CD4-positive, alpha-beta T cell treated with Interleukin-1 beta for 1 hour (primary cell): ENCODE results near the gene DSG4.
"Not testable (repeated sequence)": the region's sequence is repeated elsewhere in the genome, so short reads cannot be mapped to it uniquely, and the experiment has no call there.

Source experiments
- DNase-seq, 2 donors: peaks; one replicate each; pipeline ENCODE4 v3.0.0-alpha.2; 2020 to 2022

DSG4 gene, protein sequence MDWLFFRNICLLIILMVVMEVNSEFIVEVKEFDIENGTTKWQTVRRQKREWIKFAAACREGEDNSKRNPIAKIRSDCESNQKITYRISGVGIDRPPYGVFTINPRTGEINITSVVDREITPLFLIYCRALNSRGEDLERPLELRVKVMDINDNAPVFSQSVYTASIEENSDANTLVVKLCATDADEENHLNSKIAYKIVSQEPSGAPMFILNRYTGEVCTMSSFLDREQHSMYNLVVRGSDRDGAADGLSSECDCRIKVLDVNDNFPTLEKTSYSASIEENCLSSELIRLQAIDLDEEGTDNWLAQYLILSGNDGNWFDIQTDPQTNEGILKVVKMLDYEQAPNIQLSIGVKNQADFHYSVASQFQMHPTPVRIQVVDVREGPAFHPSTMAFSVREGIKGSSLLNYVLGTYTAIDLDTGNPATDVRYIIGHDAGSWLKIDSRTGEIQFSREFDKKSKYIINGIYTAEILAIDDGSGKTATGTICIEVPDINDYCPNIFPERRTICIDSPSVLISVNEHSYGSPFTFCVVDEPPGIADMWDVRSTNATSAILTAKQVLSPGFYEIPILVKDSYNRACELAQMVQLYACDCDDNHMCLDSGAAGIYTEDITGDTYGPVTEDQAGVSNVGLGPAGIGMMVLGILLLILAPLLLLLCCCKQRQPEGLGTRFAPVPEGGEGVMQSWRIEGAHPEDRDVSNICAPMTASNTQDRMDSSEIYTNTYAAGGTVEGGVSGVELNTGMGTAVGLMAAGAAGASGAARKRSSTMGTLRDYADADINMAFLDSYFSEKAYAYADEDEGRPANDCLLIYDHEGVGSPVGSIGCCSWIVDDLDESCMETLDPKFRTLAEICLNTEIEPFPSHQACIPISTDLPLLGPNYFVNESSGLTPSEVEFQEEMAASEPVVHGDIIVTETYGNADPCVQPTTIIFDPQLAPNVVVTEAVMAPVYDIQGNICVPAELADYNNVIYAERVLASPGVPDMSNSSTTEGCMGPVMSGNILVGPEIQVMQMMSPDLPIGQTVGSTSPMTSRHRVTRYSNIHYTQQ

DNA sequence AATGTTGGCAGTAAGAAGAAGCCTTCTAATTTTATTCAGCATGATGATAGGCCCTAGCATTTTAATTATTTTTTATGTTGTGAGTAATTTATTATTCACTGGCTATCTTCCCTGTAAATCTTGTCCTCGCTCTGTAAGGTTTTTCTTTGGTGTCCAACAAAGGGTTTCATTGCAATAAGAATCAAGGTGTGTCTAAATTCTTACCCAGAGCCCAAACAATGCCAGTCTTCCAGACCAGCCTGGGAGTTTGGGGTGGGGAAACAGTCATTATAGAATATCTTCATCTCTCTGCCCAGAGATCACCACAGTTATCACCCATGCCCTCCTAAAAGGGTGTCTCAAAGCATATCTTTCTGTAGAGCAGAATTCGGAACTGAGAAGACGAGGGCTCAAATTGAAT lies at the start of gene DSG4:
Gene DSG4, plus strand, starts transcription at position 301 of the 400 bp plus-strand sequence. CDS start 135 bp downstream, outside the sequence.
- DNase-seq = no peak

DNA sequence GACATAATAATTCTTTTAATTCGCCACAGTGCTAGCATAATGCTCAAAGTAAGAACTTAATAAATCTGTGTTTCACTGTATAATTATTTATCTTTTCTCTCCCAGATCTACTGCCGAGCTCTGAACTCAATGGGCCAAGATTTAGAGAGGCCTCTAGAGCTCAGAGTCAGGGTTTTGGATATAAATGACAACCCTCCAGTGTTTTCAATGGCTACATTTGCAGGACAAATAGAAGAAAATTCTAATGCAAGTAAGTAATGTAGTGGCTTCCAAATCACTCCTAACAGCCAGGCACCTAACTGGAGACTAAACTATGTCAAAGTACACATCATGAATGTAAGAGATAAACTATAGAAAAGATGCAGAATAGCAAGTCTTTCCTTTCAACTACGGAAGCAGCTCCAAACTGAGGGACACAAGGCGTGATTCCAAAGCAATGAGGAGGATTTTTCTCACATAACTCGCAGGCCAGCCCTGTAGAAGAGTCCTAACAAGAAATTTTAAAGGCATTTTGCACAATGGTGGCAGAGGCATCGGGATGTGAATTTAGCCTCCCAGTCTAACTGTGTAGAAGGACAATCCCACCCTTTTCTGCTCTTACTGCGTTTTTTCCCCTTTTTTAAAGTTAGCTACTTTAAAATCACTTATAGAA lies 46.7 kb upstream of the DSG4 start:
- DNase-seq = no peak

DNA sequence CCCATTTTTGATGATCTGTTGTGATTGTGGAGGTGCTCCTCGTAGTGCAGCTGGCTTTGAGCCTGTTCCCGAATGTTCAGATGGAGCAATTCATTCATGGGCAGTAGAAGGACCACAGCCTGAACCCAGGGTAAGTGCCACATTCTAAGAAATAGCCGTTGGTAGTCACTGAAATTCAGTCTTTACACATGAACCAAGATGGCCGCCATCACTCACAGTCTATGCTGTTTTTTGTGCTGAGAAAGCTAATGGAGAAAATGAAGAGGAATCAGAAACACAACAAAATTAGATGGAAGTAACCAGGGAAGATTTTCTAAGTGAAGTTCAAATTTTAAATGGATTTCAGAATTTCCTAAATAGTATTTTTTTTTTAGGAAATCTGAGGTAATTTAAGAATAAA lies 33.1 kb upstream of the DSG4 start:
- DNase-seq = no peak

DNA sequence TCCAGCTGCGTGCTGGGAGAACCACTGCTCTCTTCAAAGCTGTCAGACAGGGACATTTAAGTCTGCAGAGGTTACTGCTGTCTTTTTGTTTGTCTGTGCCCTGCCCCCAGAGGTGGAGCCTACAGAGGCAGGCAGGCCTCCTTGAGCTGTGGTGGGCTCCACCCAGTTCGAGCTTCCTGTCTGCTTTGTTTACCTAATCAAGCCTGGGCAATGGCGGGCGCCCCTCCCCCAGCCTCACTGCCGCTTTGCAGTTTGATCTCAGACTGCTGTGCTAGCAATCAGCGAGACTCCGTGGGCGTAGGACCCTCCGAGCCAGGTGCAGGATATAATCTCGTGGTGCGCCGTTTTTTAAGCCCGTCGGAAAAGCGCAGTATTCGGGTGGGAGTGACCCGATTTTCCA lies 23.2 kb upstream of the DSG4 start:
- not testable (repeated sequence) for DNase-seq

DNA sequence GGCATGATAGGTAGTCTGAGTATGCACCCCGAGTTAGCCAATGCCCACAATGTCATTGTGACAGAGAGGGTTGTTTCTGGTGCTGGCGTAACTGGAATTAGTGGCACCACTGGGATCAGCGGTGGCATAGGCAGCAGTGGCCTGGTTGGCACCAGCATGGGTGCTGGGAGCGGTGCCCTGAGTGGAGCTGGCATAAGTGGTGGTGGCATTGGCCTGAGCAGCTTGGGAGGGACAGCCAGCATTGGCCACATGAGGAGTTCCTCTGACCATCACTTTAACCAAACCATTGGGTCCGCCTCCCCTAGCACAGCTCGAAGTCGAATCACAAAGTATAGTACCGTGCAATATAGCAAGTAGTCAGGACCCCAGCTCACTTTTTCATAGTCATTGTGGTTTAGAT lies 21.6 kb upstream of the DSG4 start:
- no peak for DNase-seq

DNA sequence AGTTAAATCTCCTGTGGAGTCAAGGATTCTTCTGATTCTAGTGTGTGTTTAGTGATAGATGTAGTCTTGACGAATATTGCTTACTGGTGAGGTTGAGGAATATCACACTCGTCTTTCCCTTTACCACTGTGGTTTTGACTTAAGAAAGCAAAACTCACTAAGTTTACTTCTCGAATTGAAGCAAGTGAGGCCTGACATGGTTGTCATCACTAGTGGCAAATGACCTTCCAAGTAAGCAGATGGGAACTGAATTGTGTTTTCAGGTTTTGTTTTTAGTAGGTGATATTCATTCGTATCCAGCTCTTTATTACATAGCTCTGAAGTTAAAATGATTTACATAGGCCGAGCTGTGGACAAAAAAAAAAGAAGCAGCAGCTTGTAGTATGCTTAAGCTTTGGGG lies 20.6 kb upstream of the DSG4 start:
- no peak for DNase-seq

DNA sequence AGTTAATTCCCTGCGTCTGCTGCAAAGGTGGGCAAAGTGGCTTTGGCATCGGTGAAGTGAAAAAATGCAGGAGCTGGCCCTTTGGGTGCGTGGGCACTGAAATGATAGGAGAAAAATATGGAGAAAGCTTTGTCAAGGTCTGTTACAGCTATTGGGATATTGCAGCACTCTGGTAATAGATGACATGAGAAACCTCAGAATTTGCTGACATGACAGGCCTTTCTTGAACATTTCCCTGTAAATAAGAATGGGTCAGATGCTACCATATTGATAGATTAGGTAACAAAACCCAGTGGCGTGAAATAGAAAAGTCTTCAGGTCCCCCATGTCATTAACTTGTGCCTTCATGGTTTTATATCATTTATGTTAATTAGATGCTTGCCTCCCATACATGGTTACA lies 12.4 kb upstream of the DSG4 start:
- no peak for DNase-seq

DNA sequence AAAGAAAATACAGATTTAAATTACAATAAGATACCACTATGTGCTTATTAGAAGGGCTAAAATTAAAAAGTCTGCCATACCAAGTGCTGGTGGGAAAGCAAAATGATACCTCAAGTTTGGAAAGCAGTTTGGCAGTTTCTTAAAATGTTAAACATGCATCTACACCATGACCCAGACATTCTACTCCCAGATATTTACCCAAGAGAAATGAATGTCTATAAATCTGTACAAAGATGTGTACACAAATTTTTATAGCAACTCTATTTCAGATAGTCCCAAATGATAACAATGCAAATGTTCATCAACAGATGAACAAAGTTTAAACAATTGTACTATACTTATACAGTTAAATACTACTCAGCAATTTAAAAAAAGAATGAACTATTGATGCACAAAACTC lies 7.1 kb upstream of the DSG4 start:
- DNase-seq = no peak

DNA sequence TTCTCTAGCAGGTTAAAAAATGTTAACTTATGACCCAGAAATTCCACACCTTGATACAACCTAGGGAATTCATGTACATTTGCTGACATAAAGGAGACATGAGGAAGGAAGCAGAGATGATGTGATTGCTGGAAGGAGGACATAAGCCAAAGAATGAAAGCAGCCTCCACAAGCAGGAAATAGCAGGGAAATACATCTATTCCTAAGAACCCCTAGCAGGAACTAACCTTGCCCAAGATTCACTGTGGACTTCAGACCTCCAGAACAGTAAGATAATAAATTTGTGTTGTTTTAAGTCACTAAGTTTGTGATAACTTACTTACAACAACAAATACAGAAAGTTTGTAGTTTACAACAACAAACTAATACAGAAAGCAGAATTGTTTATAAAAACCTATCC lies 4.6 kb upstream of the DSG4 start:
- no peak for DNase-seq

DNA sequence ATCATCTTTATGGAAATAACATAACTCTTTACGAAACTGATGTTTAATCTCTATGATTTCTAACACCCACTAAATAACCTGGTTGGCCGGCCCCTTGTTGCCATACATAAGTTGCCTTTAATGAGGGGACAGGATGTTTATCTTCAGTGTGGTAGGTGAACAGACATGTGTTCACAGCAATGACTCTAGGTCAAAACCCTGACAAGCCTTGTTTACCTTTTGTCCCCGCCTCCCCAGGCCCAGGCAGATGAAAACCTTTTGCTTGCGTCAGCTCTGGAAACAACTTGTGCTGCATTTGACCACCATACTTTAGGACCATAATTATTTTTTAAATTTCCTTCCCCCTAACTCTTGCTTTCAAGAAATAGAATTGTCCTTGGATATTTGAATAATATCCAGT lies 2.9 kb upstream of the DSG4 start:
- no peak for DNase-seq

DNA sequence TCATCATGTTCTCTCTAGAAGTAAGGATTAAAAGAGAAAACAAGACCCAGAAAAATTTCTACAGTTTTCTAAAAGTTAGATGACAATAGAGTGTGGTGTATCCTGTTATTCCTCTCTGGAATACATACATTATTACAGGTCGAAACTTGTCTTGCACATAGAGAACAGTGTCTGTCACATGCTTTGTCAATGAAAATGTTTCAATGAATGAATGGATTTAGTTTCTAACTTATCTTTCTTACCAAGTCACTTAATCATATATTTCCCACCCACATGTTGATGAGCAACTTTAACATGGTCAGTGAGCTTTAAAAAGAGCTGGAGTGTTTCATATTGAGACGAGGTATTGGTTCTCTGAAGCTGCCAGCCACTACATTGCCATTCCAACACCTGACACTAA lies 4.3 kb downstream of the DSG4 start:
- no peak for DNase-seq

DNA sequence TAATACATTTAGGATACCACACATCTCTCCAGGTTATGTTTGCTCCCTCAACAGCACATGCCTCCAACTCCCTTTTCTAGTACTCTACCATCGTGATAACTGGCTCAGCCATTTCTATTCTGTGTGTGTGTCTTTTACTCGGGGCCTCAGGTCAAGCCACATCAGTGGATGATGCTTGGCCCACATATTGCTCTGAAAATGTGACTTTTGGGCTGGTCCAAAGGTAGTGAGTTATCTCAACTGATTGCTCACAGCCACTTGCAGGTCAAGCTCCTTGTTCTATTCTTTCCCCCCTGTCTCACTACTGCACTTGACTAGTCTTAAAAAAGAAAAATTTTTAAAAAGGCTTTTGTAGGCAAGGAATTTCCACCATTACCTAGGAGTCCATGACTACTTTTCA lies 5.5 kb downstream of the DSG4 start:
- no peak for DNase-seq

DNA sequence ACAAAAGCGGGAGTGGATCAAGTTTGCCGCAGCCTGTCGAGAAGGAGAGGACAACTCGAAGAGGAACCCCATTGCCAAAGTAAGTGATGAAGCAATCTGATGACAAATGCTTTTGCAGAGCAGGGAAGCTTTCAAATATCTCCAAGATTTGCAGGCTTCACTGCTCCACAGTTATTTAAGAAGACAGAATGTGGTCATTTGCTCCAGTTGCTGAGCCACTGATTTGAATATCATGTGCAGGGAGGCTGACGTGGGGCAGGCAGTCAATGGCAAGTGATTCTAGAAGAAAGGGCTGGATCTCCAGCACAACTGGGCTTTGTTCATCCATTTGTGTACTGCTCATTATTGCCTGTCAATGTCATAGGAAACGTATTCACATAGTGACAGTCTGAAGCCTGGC lies 10.2 kb downstream of the DSG4 start:
- no peak for DNase-seq

DNA sequence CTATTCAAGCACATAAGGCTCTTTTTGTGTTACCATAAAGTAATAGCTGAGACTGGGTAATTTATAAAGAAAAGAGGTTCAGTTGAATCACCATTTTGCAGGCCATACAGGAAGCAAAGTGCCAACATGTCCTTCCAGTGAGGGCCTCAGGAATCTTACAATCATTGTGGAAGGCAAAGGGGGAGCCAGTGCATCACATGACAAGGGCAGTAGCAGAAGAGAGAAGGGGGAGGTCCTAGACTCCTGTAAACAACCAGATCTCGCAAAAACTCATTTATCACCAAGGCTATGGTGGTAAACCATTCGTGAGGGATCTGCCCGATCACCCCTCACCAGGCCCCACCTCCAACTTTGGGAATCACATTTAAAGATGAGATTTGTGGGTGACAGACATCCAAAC lies 16.7 kb downstream of the DSG4 start:
- DNase-seq = no peak

DNA sequence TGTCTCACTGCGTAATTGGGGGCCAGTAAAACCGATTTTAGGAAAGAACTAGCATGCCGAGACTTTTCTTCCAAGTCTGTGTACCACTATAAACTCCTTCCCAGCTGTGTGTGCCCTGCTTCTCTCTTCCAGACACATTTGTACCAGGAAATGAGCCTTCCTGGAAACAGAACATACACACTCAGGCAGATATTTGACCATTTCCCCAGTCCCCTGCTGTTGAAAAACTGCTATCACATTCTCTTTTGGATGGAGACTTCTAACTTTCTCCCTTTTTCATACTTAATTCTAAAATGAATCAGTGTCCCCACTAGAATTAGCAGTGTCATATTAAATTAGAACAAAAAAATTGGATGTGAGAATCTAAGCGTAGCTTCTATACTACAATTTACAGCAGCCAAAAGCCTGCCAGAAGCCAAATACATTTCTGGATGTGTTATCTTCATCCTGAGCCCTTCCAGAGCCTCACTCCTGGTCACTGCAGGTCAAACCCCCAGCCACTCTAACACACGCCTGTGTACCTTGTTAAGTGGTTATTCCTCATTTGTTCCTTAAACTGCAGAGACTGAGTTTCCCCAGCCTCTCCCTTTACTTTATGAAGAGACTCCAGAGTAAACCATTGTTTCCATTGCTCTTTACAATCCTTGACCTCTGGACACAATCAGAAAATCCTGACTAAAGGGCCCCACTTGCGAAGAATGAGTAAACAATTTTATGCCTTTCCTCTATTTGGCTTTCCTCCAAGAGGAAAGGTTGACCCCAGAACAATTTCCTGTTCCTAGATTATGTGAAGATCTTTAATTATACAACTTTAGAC lies 20.4 kb downstream of the DSG4 start:
- DNase-seq = no peak

DNA sequence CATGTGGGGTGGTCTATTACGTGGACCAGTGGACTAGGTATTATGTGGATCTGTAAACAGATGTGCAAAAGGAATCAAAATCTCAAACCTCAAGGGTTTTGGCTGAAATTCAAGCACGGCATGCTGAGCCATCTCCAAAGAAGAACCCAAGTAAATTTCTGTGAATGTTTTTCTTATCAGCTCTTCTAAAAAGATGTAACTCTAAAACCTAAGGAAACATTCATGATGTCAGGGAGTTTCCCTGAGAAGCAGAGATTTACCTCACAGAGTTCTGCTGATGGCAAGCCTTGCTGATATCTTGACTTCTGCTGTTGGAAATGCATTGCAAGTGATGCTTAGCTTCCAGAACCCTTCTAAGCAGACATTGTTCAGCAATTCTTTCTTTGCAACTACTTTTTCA lies 21.6 kb downstream of the DSG4 start:
- DNase-seq = no peak

DNA sequence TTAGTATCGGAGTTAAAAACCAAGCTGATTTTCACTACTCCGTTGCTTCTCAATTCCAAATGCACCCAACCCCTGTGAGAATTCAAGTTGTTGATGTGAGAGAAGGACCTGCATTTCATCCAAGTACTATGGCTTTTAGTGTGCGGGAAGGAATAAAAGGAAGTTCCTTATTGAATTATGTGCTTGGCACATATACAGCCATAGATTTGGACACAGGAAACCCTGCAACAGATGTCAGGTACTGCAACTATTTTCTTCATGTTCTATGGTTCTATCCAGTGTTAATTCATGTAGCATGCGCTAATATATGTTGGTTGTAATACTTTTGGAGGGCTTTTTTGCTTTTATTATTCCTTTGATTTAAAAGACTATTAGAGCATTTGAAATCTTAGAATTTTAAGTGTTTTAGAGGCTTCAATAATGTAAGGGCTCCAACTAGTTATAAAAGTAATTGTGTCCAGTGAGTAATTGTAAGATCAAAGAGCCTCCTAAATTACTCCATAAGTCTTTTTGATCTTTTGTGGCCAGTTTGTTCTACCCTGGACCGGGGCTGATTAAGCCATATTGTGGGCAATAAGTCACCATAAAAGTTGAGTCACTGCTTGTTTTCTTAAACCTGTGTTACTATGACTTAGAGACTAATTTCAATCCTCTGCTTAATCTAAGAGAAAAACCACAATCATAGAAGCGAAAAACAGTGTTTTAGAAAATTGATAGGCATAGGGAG lies 22.9 kb downstream of the DSG4 start:
- no peak for DNase-seq

DNA sequence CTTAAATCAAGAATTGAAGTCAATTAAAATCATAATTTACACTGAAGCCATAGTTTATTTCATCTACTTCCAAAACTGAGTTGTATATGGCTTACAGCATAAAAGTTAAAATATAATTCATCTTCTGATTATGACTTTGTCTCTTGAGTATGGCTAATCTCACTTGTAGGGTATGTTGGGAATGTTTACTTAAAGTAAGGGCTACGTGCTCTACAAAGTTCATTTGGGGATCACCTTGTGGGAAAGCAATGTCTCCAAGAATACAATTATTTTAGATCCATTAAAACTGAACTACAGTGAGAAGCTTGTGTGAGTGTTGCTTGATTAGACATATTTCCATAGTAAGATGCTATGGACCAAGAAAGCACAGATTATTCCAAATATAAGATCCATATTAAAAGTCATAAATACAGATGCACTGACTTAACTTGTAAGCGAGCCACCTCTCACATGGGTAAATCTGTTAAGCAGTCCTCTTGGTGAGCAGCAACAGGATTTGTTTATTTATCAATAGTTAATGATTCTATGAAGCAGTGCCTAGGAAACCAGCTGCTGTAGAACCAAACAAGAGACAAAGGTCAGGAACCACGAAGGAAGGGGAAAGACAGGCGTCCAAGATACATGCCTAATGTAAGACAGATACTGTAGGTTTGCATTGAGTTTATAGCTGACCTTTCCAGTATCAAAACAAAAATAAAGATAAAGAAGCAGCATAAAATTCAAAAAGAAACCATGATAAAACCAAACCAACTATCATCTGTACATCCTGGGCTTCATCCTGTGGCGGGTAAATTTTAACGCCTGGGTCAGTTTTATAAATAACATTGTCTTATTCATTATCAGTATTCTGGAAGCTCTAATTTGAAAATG lies 24.8 kb downstream of the DSG4 start:
- DNase-seq = no peak

DNA sequence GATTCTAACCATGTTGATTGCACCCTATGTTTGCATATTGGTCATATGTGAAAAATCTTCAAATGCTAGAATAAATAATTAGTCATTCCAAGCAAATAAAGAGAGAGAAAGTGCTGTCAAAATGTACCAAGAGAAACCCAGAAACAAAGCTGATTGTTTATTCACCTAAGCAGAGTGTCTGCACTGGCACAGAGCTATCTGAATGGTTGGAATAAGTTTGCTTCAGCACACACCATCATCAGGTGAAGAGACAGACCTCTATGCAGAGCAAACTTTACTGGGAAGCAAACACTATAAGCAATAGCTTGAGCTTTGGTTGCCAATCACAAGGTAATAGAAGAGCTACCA lies 25.4 kb downstream of the DSG4 start:
- DNase-seq = no peak

DNA sequence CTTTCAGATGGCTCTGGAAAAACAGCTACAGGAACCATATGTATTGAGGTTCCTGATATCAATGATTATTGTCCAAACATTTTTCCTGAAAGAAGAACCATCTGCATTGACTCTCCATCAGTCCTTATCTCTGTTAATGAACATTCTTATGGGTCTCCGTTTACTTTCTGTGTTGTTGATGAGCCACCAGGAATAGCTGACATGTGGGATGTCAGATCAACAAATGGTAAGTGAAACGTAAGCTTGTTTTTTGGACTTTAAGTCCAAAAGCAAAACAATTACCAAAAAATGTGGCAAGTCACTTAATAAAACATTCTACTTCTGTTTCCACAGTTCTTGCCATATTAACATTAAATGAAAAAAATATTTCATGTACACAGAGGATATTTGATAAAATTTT lies 26.8 kb downstream of the DSG4 start:
- DNase-seq = no peak

DNA sequence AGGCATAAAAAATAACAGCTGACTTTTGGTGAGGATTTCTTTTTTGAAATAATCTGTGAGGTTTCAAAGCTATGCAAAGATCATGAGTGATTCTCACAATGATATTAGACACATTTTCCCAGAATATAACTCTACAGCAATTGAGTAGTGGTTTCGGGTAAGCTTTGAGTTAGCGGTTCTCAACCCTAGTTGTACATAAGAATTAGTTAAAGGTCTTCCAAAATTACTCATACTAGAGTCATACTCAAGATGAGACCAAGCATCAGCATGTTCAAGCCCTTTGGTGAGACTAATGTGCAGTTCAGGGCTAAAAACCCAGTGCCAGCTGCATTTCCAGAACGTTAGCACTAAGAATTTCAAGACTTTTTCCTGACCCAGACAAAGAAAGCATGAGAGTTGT lies 31.1 kb downstream of the DSG4 start:
- no peak for DNase-seq
